ENCODE data around the gene TMEM270.

Gene TMEM270

DNA sequence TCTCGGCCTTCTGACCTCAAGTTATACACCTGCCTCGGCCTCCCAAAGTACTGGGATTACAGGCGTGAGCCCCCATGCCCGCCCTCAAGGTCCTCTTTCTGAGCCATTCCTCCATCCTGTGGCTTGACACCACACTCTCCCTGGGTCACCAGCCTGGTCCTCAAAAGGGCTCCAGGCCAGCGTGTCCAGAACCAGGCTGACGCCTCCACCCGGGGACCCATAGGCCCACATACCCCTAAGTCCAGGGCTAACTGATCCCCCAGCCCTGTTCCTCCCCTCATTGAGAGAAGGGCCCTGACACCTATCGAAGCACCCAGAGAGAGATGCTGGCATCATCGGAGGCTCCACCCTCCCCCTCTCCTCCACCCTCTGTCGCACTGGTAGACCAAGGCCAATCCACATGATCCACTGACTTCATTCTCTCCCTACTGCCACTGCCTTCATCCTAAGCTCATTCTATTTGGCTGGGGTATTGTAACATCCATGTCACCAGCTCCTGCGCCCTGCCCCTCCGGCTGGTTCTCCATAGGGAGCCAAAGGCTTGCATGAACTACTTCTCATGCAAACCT lies 46.7 kb downstream of the TMEM270 start:
- no peak for DNase-seq (ENCODE audit: low read depth in 2 of 2)

DNA sequence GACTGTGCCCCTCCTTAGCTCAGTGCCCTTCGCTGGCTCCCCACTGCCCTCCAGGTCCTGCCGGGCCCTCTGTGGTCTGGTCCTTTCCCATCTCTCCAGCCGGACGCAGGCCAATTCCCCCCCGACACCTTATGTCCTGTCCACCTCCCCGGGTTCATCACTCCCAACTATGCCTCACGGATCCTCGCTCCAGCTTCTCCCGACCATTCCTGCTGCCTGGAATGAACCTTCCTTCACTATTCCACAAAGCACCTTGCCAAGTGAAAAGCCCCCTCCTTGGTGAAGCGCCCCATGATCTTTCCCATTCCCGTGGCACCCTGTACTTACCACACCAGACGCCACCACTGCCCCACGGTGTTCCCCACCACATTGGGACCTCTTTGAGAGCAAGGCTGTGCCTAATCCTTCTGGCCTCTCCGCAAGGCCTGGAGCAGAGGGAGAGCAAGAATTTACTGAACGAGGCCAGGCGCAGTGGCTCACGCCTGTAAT lies 47.2 kb downstream of the TMEM270 start:
- no peak for DNase-seq (ENCODE audit: low read depth in 2 of 2)

DNA sequence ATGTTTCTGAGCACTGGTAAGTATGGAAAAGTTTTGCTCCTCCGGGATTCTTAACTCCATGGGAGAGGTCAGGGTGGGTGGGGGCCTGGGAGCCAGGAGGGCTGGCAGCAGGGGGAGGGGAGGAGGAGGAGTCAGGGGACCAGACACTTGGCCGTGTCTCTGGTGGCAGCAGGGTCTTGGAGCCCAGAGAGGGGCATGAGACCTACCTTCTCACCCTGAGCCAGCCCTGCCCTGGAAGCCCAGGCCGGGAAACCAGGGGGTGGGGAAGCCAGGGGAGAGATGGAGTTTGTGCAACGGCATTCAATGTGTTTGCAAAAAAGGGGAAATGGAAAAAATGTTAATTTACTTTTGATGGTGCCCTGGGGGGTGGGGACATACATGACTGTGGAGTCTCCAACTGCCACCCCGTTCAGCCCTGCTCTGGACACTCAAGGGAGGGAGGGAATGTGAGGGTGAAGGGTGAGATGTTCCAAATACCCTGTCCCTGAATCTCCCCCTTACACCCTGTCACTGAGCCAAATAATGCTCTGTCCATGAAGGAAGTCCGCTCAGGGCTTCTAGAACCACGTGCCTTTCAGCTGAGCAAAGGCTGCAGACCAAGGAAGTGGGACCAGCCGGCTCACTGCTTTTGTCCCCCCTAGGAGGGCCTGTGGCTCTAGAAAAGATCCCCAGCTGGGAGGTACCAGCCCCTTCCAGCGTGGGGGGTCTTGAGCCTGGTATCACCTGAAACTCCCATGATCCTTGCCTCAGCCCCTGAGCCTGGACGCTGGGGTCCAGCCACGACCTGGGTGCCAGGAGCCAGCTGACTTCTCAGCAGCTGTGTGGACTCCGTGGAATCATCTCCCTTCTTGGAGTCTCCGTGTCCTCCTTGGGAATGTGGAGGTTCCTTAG lies 48.3 kb downstream of the TMEM270 start:
- DNase-seq (ENCODE audit: low read depth in 2 of 2): no peak

DNA sequence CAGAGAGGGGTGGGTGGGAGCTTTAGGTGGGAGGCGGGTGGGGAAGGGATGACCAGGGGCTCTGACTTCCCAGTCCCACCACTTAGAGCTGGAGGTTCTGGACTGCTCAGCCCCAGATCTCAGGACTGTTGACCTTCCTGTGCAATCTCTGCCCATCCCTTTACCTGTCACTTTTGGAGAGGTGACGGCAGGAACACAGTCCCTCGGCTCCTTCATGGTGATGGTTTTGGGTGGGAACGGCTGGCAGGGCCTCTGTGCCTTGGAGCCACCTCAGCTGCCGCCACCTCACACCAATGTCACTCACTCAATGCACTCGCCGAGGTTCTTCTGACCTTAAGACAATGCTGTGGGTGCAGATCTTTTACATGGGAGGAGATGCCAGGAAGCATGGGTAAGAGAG lies 49.0 kb downstream of the TMEM270 start:
- no peak for DNase-seq (ENCODE audit: low read depth in 2 of 2)

DNA sequence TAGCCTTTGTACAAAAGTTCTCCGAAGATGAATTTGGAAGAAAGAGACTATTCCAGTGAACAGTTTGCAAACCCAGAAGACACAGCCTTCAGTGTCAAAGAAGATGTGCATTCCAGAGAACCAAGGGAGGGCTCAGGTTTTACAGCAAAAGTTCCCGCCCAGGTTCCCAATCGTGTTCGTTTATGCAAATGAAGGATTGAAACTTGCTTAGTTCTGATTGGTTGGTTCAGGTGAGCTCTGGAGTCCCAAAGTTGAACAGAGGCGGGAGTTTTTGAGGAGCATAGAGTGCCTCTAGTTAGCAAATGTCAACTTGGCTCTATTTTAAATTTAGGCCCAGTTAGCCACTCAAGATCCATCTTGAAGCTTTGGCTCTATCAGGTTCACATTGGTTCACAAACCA lies 51.3 kb downstream of the TMEM270 start:
- DNase-seq (ENCODE audit: low read depth in 2 of 2): no peak
